B cell (primary cell): ENCODE measurements around the gene FMN1.

Experiments
- CTCF ChIP-seq: fragments of 200-600 bp; IDR thresholded peaks from one replicate; pipeline ENCODE4 v1.8.0; 2022; ENCODE audit warnings: antibody characterized with exemption, mild to moderate bottlenecking
- EZH2 ChIP-seq: IDR thresholded peaks from 2 replicates; pipeline ENCODE4 v1.6.1; 2012; ENCODE audit warnings: borderline replicate concordance, low read depth, mild to moderate bottlenecking, moderate library complexity, low read length; ENCODE audit not compliant: insufficient read depth, poor library complexity, severe bottlenecking

GRCh38 chr15:33109345-33109744 is 85.2 kb downstream of the FMN1 start:
- TF ChIP-seq CTCF: no peak
- TF ChIP-seq EZH2: no peak
